H9 (cell line): ENCODE data around the gene AKT1. TPM values are rescaled to one million over a fixed set of nuclear protein-coding genes. Genes with fewer than 3 reads are reported as not detected.

Source experiments
- DNase-seq: peaks from one replicate; pipeline ENCODE4 v3.0.0-alpha.2; 2017
- H2AFZ ChIP-seq: one replicate; pipeline ENCODE4 v1.6.1; 2013; ENCODE audit warnings: mild to moderate bottlenecking, low read length, control low read depth, moderate library complexity
- H2AK5ac ChIP-seq: 2 replicates; pipeline ENCODE4 v1.6.1; 2013; ENCODE audit warnings: low read length, control low read depth, mixed read lengths; ENCODE audit not compliant: insufficient read length
- H2BK120ac ChIP-seq: one replicate; pipeline ENCODE4 v1.6.1; 2013; ENCODE audit warnings: low read depth, mild to moderate bottlenecking, low read length, control low read depth, inconsistent platforms; ENCODE audit not compliant: poor library complexity, severe bottlenecking
- H2BK12ac ChIP-seq: 2 replicates; pipeline ENCODE4 v1.6.1; 2013; ENCODE audit warnings: low read length, control low read depth, mixed read lengths, low read depth; ENCODE audit not compliant: insufficient read length
- H2BK15ac ChIP-seq: 2 replicates; pipeline ENCODE4 v1.6.1; 2013; ENCODE audit warnings: low read depth, low read length, control low read depth
- H2BK20ac ChIP-seq: one replicate; pipeline ENCODE4 v1.6.1; 2013; ENCODE audit warnings: low read depth, mild to moderate bottlenecking, low read length, control low read depth, inconsistent platforms; ENCODE audit not compliant: poor library complexity, severe bottlenecking
- H2BK5ac ChIP-seq: 2 replicates; pipeline ENCODE4 v1.6.1; 2013; ENCODE audit warnings: low read length, control low read depth, mixed read lengths; ENCODE audit not compliant: insufficient read length
- H3K14ac ChIP-seq: 2 replicates; pipeline ENCODE4 v1.6.1; 2013; ENCODE audit warnings: low read length, control low read depth; ENCODE audit not compliant: insufficient read depth
- H3K18ac ChIP-seq: 2 replicates; pipeline ENCODE4 v1.6.1; 2013; ENCODE audit warnings: low read depth, mild to moderate bottlenecking, mixed read lengths, low read length, control low read depth; ENCODE audit not compliant: insufficient read length
- H3K23ac ChIP-seq: 2 replicates; pipeline ENCODE4 v1.6.1; 2013; ENCODE audit warnings: low read length, control low read depth, mixed read lengths, low read depth; ENCODE audit not compliant: insufficient read length
- H3K23me2 ChIP-seq: 2 replicates; pipeline ENCODE4 v1.6.1; 2013; ENCODE audit warnings: low read depth, mild to moderate bottlenecking, mixed read lengths, low read length, control low read depth; ENCODE audit not compliant: insufficient read length, poor library complexity, severe bottlenecking
- H3K27ac ChIP-seq: 2 replicates; pipeline ENCODE4 v1.5.1; 2013; ENCODE audit warnings: low read length, control low read depth, mixed read lengths, low read depth; ENCODE audit not compliant: insufficient read length
- H3K27me3 ChIP-seq: 2 replicates; pipeline ENCODE4 v1.6.1; 2013; ENCODE audit warnings: low read length, control low read depth, inconsistent platforms; ENCODE audit not compliant: insufficient read depth
- H3K4ac ChIP-seq: 2 replicates; pipeline ENCODE4 v1.6.1; 2013; ENCODE audit warnings: low read depth, mild to moderate bottlenecking, control low read depth, inconsistent platforms, low read length, moderate library complexity
- H3K4me1 ChIP-seq: 2 replicates; pipeline ENCODE4 v1.6.1; 2013; ENCODE audit warnings: low read length, control low read depth, inconsistent platforms; ENCODE audit not compliant: insufficient read depth
- H3K4me2 ChIP-seq: 2 replicates; pipeline ENCODE4 v1.6.1; 2013; ENCODE audit warnings: low read length, control low read depth, mixed read lengths; ENCODE audit not compliant: insufficient read length, insufficient read depth
- H3K56ac ChIP-seq: 2 replicates; pipeline ENCODE4 v1.6.1; 2013; ENCODE audit warnings: low read depth, mild to moderate bottlenecking, mixed read lengths, low read length, control low read depth; ENCODE audit not compliant: insufficient read length
- H3K79me1 ChIP-seq: 2 replicates; pipeline ENCODE4 v1.6.1; 2013; ENCODE audit warnings: low read depth, mild to moderate bottlenecking, moderate library complexity, low read length, control low read depth, inconsistent platforms; ENCODE audit not compliant: insufficient read depth, poor library complexity, severe bottlenecking
- H3K79me2 ChIP-seq: 2 replicates; pipeline ENCODE4 v1.6.1; 2013; ENCODE audit warnings: low read length, control low read depth, inconsistent platforms; ENCODE audit not compliant: insufficient read depth
- H3K9ac ChIP-seq: 2 replicates; pipeline ENCODE4 v1.6.1; 2013; ENCODE audit warnings: low read length, control low read depth, mixed read lengths; ENCODE audit not compliant: insufficient read length; ENCODE audit errors: extremely low read depth
- H3K9me3 ChIP-seq: one replicate; pipeline ENCODE4 v1.6.1; 2013; ENCODE audit warnings: low read depth, low read length, inconsistent platforms; ENCODE audit not compliant: control insufficient read depth
- H3T11ph ChIP-seq: one replicate; pipeline ENCODE4 v1.6.1; 2013; ENCODE audit warnings: mild to moderate bottlenecking, low read length, control low read depth, inconsistent platforms
- H4K20me1 ChIP-seq: one replicate; pipeline ENCODE4 v1.6.1; 2013; ENCODE audit not compliant: control insufficient read depth, insufficient read length, insufficient read depth
- H4K5ac ChIP-seq: 2 replicates; pipeline ENCODE4 v1.6.1; 2013; ENCODE audit warnings: low read depth, mild to moderate bottlenecking, mixed read lengths, low read length, control low read depth; ENCODE audit not compliant: insufficient read length
- H4K8ac ChIP-seq: replicated peaks from 2 replicates; pipeline ENCODE4 v1.6.1; 2013; ENCODE audit warnings: low read length, control low read depth, mixed read lengths, low read depth; ENCODE audit not compliant: insufficient read length
- H4K91ac ChIP-seq: 2 replicates; pipeline ENCODE4 v1.6.1; 2013; ENCODE audit warnings: low read depth, mild to moderate bottlenecking, moderate library complexity, mixed read lengths, low read length, control low read depth; ENCODE audit not compliant: insufficient read length
- H3K27ac Mint-ChIP-seq, 3 experiments: 2 replicates in 2 of 3; 3 replicates in 1 of 3; pipeline ENCODE4 v1.8.0; 2020 to 2021; ENCODE audit warnings: mixed read lengths in 3 of 3, mild to moderate bottlenecking in 1 of 3, moderate library complexity in 1 of 3
- H3K27me3 Mint-ChIP-seq: 2 replicates; pipeline ENCODE4 v1.8.0; 2021; ENCODE audit warnings: low read depth, mild to moderate bottlenecking, moderate library complexity, mixed read lengths
- H3K36me3 Mint-ChIP-seq, 3 experiments: 2 replicates in 2 of 3; 3 replicates in 1 of 3; pipeline ENCODE4 v1.8.0; 2020 to 2021; ENCODE audit warnings: low read depth in 3 of 3, mixed read lengths in 3 of 3; ENCODE audit not compliant: insufficient read depth in 1 of 3
- H3K4me1 Mint-ChIP-seq, 2 experiments: 2 replicates each; pipeline ENCODE4 v1.8.0; 2020; ENCODE audit warnings: mixed read lengths in 2 of 2
- H3K4me3 Mint-ChIP-seq, 2 experiments: 2 replicates in 1 of 2; 3 replicates in 1 of 2; pipeline ENCODE4 v1.8.0; 2020 to 2021; ENCODE audit warnings: mild to moderate bottlenecking in 2 of 2, mixed read lengths in 2 of 2, moderate library complexity in 1 of 2
- H3K9me3 Mint-ChIP-seq, 2 experiments: 2 replicates in 1 of 2; 3 replicates in 1 of 2; pipeline ENCODE4 v1.8.0; 2020; ENCODE audit warnings: mild to moderate bottlenecking in 2 of 2, mixed read lengths in 2 of 2, moderate library complexity in 1 of 2
- WGBS: extraction: QIAGEN DNeasy Blood & Tissue Kit; methylation state at CpG from one replicate; pipeline ENCODE4 v1.1.7; 2013; ENCODE audit warnings: missing lambda C conversion rate, low lambda C conversion rate, mixed read lengths; ENCODE audit not compliant: insufficient read length; ENCODE audit errors: extremely low coverage; 5-methylcytosine and 5-hydroxymethylcytosine counted together
- total RNA-seq: library from RNA; stranded (reverse); gene quantifications from 2 replicates; pipeline ENCODE4 v1.2.1, GENCODE V29; 2021
- TF ChIP-seq, protein P1 (sequence below): fragments of 200-600 bp; sonication (generic); conservative IDR thresholded peaks from 3 replicates; pipeline ENCODE4 v1.8.0; 2021; ENCODE audit warnings: antibody characterized with exemption, mild to moderate bottlenecking

AKT1 gene
- total RNA-seq, 1 experiment from 2014 or later = 101 TPM

DNA sequence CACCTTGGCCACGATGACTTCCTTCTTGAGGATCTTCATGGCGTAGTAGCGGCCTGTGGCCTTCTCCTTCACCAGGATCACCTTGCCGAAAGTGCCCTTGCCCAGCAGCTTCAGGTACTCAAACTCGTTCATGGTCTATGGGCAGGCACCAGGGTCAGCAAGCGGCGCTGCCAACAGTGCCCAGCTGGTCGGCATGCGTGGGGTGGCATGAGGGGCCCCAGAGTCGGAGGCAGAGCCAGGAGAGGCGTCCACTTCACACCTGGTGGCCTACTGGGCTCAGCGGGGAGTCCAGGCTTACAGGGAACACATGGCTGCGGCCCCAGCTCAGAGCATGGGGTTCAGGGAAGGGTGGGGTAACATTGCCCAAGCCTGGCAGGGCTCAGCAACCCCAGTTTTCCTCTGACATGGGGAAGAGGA, 20.5 kb downstream of the AKT1 start:
- H3K56ac ChIP-seq = no peak overlapping the region
- no peaks in the 10 kb centered on the region for H4K20me1 ChIP-seq
- peaks cover 30 to 46% (median 44%) of the 10 kb centered on the region in 3 experiments for H3K36me3 Mint-ChIP-seq
- H2AK5ac ChIP-seq = no peak overlapping the region
- WGBS = no CpG with 5 or more reads among the region's 13 CpGs
- H3K9me3 ChIP-seq = no peaks in the 10 kb centered on the region
- H3T11ph ChIP-seq = no peak overlapping the region
- no peak overlapping the region for H4K8ac ChIP-seq
- no peak overlapping the region for H2BK12ac ChIP-seq
- no peak overlapping the region for H3K18ac ChIP-seq
- no peak overlapping the region for H2BK120ac ChIP-seq
- no peak overlapping the region for H3K4ac ChIP-seq
- H3K27ac Mint-ChIP-seq = no peak overlapping the region
- H3K79me1 ChIP-seq = no peaks in the 10 kb centered on the region
- no peaks in the 10 kb centered on the region for H3K27me3 ChIP-seq
- H3K23ac ChIP-seq = no peak overlapping the region
- no peaks in the 10 kb centered on the region for H3K4me1 ChIP-seq
- H2BK5ac ChIP-seq = no peak overlapping the region
- H3K4me2 ChIP-seq = no peak overlapping the region
- TF ChIP-seq, protein P1, sequence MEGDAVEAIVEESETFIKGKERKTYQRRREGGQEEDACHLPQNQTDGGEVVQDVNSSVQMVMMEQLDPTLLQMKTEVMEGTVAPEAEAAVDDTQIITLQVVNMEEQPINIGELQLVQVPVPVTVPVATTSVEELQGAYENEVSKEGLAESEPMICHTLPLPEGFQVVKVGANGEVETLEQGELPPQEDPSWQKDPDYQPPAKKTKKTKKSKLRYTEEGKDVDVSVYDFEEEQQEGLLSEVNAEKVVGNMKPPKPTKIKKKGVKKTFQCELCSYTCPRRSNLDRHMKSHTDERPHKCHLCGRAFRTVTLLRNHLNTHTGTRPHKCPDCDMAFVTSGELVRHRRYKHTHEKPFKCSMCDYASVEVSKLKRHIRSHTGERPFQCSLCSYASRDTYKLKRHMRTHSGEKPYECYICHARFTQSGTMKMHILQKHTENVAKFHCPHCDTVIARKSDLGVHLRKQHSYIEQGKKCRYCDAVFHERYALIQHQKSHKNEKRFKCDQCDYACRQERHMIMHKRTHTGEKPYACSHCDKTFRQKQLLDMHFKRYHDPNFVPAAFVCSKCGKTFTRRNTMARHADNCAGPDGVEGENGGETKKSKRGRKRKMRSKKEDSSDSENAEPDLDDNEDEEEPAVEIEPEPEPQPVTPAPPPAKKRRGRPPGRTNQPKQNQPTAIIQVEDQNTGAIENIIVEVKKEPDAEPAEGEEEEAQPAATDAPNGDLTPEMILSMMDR = no peak
- H3K4me1 Mint-ChIP-seq = no peaks in the 10 kb centered on the region
- no peak overlapping the region for H3K14ac ChIP-seq
- no peak overlapping the region for H3K4me3 Mint-ChIP-seq
- H4K5ac ChIP-seq = no peak overlapping the region
- H3K27me3 Mint-ChIP-seq = no peaks in the 10 kb centered on the region
- no peaks in the 10 kb centered on the region for H3K79me2 ChIP-seq
- H4K91ac ChIP-seq = no peak overlapping the region
- H3K9ac ChIP-seq = no peak overlapping the region
- DNase-seq = no peak
- H2BK15ac ChIP-seq = no peak overlapping the region
- no peak overlapping the region for H3K27ac ChIP-seq
- no peak overlapping the region for H2BK20ac ChIP-seq
- H2AFZ ChIP-seq = no peak overlapping the region
- H3K9me3 Mint-ChIP-seq = peaks cover 0 to 9% of the 10 kb centered on the region in 2 experiments; a peak in 4 of 5 replicates
- no peaks in the 10 kb centered on the region for H3K23me2 ChIP-seq
